ENCODE results near the gene BRCA2.

The BRCA2 gene

DNA sequence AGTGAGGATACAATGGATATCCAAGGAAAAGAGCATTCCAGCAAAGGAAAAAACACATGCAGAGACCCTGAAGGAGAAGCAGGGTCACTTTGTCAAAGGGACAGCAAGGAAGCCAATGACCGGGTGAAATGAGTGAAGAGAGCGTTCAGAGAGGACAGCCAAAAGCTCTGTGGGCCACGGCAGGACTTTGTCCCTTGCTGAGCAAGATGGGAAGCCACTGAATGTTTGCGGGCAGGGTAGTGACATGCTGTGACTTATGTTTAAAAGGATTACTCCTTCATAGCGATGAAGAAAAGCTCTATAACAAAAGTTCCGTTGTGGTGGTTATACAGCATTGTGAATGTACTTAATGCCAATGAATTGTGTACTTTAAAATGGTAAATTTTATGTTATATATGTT, 16.6 kb upstream of the BRCA2 start:
- Histone ChIP-seq H4K20me1 (ENCODE audit: low read depth, low read length) (no peaks in the 10 kb centered on the region), H3K4me2 (ENCODE audit: low read depth, low read length, poor library complexity, severe bottlenecking) (no peak overlapping the region), H3K36me3 (ENCODE audit: low read length) (no peaks in the 10 kb centered on the region), H3K27me3 (ENCODE audit: low read length) (no peaks in the 10 kb centered on the region), H3K9me2 (replicated peaks; ENCODE audit: insufficient read depth, low read length) (no peaks in the 10 kb centered on the region), H2AFZ (ENCODE audit: low read depth, low read length, severe bottlenecking) (no peak overlapping the region), H3K4me3 (ENCODE audit: insufficient read depth, low read length, poor library complexity, severe bottlenecking) (no peak overlapping the region), H3K79me2 (ENCODE audit: insufficient read depth, low read length) (no peaks in the 10 kb centered on the region), H3K9ac (ENCODE audit: low read length) (no peak overlapping the region), H3K9me3 (ENCODE audit: insufficient read depth, low read length) (no peaks in the 10 kb centered on the region), H3F3A (ENCODE audit: insufficient read depth) (no peaks in the 10 kb centered on the region), H3K27ac (ENCODE audit: low read depth, low read length) (no peak overlapping the region)
- TF ChIP-seq EZH2phosphoT487 (conservative IDR thresholded peaks at IDR 0.05; ENCODE audit: low read length) = no peak
- TF ChIP-seq, protein P1, sequence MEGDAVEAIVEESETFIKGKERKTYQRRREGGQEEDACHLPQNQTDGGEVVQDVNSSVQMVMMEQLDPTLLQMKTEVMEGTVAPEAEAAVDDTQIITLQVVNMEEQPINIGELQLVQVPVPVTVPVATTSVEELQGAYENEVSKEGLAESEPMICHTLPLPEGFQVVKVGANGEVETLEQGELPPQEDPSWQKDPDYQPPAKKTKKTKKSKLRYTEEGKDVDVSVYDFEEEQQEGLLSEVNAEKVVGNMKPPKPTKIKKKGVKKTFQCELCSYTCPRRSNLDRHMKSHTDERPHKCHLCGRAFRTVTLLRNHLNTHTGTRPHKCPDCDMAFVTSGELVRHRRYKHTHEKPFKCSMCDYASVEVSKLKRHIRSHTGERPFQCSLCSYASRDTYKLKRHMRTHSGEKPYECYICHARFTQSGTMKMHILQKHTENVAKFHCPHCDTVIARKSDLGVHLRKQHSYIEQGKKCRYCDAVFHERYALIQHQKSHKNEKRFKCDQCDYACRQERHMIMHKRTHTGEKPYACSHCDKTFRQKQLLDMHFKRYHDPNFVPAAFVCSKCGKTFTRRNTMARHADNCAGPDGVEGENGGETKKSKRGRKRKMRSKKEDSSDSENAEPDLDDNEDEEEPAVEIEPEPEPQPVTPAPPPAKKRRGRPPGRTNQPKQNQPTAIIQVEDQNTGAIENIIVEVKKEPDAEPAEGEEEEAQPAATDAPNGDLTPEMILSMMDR (IDR thresholded peaks at IDR 0.05; ENCODE audit: insufficient read depth, low read length, poor library complexity, severe bottlenecking) = no peak

- Histone ChIP-seq H3K4me2 (ENCODE audit: low read depth, low read length, poor library complexity, severe bottlenecking) (no peak overlapping the region), H3K27ac (ENCODE audit: low read depth, low read length) (no peak overlapping the region), H2AFZ (ENCODE audit: low read depth, low read length, severe bottlenecking) (no peak overlapping the region)
Measured at GRCh38 chr13:32299893-32300292, 15.4 kb upstream of the BRCA2 start.

DNA sequence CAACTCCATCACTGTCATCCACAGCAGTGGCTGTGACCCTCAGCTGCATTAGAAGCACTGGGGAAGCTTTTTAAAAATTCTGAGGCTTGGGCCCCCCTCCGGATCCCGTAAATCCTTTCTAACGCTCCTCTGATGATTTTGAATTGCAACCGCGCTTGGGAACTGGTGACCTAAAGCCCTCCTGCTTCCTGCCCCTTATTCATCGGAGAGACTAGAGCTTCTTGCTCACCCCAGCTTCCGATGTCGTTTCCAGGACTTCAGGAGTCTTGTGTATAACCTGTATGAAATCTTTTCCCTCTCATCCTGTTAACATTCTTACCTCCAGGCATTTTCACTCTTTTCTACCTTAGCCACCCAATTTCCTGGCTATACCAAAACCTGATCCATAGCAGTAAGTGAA, 14.9 kb upstream of the BRCA2 start:
- no peaks in the 10 kb centered on the region for H3K9me3 ChIP-seq (ENCODE audit: insufficient read depth, low read length)
- no peaks in the 10 kb centered on the region for H3K9me2 ChIP-seq (replicated peaks; ENCODE audit: insufficient read depth, low read length)
- H3K27ac ChIP-seq (ENCODE audit: low read depth, low read length) = no peak overlapping the region
- no peaks in the 10 kb centered on the region for H3F3A ChIP-seq (ENCODE audit: insufficient read depth)
- no peak overlapping the region for H3K4me2 ChIP-seq (ENCODE audit: low read depth, low read length, poor library complexity, severe bottlenecking)
- H3K36me3 ChIP-seq (ENCODE audit: low read length) = no peaks in the 10 kb centered on the region
- no peak overlapping the region for H2AFZ ChIP-seq (ENCODE audit: low read depth, low read length, severe bottlenecking)
- H3K79me2 ChIP-seq (ENCODE audit: insufficient read depth, low read length) = no peaks in the 10 kb centered on the region
- no peak overlapping the region for H3K4me3 ChIP-seq (ENCODE audit: insufficient read depth, low read length, poor library complexity, severe bottlenecking)
- TF ChIP-seq, protein P1 (IDR thresholded peaks at IDR 0.05; ENCODE audit: insufficient read depth, low read length, poor library complexity, severe bottlenecking) = no peak
- no peak for TF ChIP-seq EZH2phosphoT487 (conservative IDR thresholded peaks at IDR 0.05; ENCODE audit: low read length)
- no peaks in the 10 kb centered on the region for H3K27me3 ChIP-seq (ENCODE audit: low read length)
- no peak overlapping the region for H3K9ac ChIP-seq (ENCODE audit: low read length)
- no peaks in the 10 kb centered on the region for H4K20me1 ChIP-seq (ENCODE audit: low read depth, low read length)

More at GRCh38 chr13:32299893-32300292, 15.4 kb upstream of the BRCA2 start:
- Histone ChIP-seq H3K27me3 (ENCODE audit: low read length) (no peaks in the 10 kb centered on the region), H3F3A (ENCODE audit: insufficient read depth) (no peaks in the 10 kb centered on the region), H3K36me3 (ENCODE audit: low read length) (no peaks in the 10 kb centered on the region), H3K9me3 (ENCODE audit: insufficient read depth, low read length) (no peaks in the 10 kb centered on the region), H4K20me1 (ENCODE audit: low read depth, low read length) (no peaks in the 10 kb centered on the region), H3K79me2 (ENCODE audit: insufficient read depth, low read length) (no peaks in the 10 kb centered on the region), H3K4me3 (ENCODE audit: insufficient read depth, low read length, poor library complexity, severe bottlenecking) (no peak overlapping the region), H3K9me2 (replicated peaks; ENCODE audit: insufficient read depth, low read length) (no peaks in the 10 kb centered on the region), H3K9ac (ENCODE audit: low read length) (no peak overlapping the region)
- TF ChIP-seq EZH2phosphoT487 (conservative IDR thresholded peaks at IDR 0.05; ENCODE audit: low read length) = no peak
- TF ChIP-seq, protein P1 (IDR thresholded peaks at IDR 0.05; ENCODE audit: insufficient read depth, low read length, poor library complexity, severe bottlenecking) = no peak

Data from SU-DHL-6 (cell line).